ENCODE results near the gene ZNF362. TPM values are rescaled to one million over a fixed set of nuclear protein-coding genes. Genes with fewer than 3 reads are reported as not detected.

Gene ZNF362
- total and polyA plus RNA-seq, 2 experiments from 2014 or later: 11.0 to 12.9 TPM

- Histone ChIP-seq H3K27ac (ENCODE audit: low read depth) (no peak overlapping the region), H3K4me1 (ENCODE audit: insufficient read depth) (peaks cover 25% of the 10 kb centered on the region), H3K4me3 (peak overlapping the region; percentile 54; the same call in 1 of the 2 replicates), H4K20me1 (replicated peaks; ENCODE audit: insufficient read depth) (peaks cover 32% of the 10 kb centered on the region), H3K36me3 (ENCODE audit: insufficient read depth) (no peaks in the 10 kb centered on the region), H3F3A (replicated peaks; ENCODE audit: low read depth) (peaks cover 12% of the 10 kb centered on the region), H3K27me3 (ENCODE audit: insufficient read depth) (peaks cover 94% of the 10 kb centered on the region), H3K4me2 (peak overlapping the region; percentile 81; the same call in 1 of the 2 replicates), H3K9me2 (ENCODE audit: insufficient read depth) (no peaks in the 10 kb centered on the region), H2AFZ (no peak overlapping the region), H3K79me2 (replicated peaks; ENCODE audit: insufficient read depth) (no peaks in the 10 kb centered on the region)
- H3K4me1 Mint-ChIP-seq: peaks cover 42% of the 10 kb centered on the region
- DNase-seq (ENCODE audit: low spot score): no peak
- no peak overlapping the region for H3K27ac Mint-ChIP-seq
- no peaks in the 10 kb centered on the region; the same call in 2 of the 3 replicates for H3K36me3 Mint-ChIP-seq (ENCODE audit: low read depth)
- H3K4me3 Mint-ChIP-seq: peak overlapping the region; percentile 65
- peaks cover 67% of the 10 kb centered on the region for H3K27me3 Mint-ChIP-seq (ENCODE audit: insufficient read depth, low read depth, poor library complexity)
- peak; percentile 42 for TF ChIP-seq EZH2 (IDR thresholded peaks at IDR 0.05; ENCODE audit: low read depth, unreplicated experiment)
- TF ChIP-seq, protein P1, sequence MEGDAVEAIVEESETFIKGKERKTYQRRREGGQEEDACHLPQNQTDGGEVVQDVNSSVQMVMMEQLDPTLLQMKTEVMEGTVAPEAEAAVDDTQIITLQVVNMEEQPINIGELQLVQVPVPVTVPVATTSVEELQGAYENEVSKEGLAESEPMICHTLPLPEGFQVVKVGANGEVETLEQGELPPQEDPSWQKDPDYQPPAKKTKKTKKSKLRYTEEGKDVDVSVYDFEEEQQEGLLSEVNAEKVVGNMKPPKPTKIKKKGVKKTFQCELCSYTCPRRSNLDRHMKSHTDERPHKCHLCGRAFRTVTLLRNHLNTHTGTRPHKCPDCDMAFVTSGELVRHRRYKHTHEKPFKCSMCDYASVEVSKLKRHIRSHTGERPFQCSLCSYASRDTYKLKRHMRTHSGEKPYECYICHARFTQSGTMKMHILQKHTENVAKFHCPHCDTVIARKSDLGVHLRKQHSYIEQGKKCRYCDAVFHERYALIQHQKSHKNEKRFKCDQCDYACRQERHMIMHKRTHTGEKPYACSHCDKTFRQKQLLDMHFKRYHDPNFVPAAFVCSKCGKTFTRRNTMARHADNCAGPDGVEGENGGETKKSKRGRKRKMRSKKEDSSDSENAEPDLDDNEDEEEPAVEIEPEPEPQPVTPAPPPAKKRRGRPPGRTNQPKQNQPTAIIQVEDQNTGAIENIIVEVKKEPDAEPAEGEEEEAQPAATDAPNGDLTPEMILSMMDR (conservative IDR thresholded peaks at IDR 0.05; ENCODE audit: low read depth in 2 of 2): no peak
- H3K9me3 Mint-ChIP-seq: no peaks in the 10 kb centered on the region
- no peak for ATAC-seq
Measured at GRCh38 chr1:33348194-33348593, 91.9 kb downstream of the ZNF362 start.

- H3K4me1 ChIP-seq (ENCODE audit: insufficient read depth): peaks cover 25% of the 10 kb centered on the region
- H3K9me2 ChIP-seq (ENCODE audit: insufficient read depth): no peaks in the 10 kb centered on the region
- peak overlapping the region; percentile 81 for H3K4me2 ChIP-seq
- peak overlapping the region; percentile 65 for H3K4me3 Mint-ChIP-seq
- no peaks in the 10 kb centered on the region for H3K79me2 ChIP-seq (replicated peaks; ENCODE audit: insufficient read depth)
- ATAC-seq: no peak
- peak overlapping the region; percentile 54 for H3K4me3 ChIP-seq
- H3K27me3 ChIP-seq (ENCODE audit: insufficient read depth): peaks cover 95% of the 10 kb centered on the region
- H3K4me1 Mint-ChIP-seq: peaks cover 39% of the 10 kb centered on the region
- no peak overlapping the region for H3K27ac Mint-ChIP-seq
- TF ChIP-seq, protein P2, sequence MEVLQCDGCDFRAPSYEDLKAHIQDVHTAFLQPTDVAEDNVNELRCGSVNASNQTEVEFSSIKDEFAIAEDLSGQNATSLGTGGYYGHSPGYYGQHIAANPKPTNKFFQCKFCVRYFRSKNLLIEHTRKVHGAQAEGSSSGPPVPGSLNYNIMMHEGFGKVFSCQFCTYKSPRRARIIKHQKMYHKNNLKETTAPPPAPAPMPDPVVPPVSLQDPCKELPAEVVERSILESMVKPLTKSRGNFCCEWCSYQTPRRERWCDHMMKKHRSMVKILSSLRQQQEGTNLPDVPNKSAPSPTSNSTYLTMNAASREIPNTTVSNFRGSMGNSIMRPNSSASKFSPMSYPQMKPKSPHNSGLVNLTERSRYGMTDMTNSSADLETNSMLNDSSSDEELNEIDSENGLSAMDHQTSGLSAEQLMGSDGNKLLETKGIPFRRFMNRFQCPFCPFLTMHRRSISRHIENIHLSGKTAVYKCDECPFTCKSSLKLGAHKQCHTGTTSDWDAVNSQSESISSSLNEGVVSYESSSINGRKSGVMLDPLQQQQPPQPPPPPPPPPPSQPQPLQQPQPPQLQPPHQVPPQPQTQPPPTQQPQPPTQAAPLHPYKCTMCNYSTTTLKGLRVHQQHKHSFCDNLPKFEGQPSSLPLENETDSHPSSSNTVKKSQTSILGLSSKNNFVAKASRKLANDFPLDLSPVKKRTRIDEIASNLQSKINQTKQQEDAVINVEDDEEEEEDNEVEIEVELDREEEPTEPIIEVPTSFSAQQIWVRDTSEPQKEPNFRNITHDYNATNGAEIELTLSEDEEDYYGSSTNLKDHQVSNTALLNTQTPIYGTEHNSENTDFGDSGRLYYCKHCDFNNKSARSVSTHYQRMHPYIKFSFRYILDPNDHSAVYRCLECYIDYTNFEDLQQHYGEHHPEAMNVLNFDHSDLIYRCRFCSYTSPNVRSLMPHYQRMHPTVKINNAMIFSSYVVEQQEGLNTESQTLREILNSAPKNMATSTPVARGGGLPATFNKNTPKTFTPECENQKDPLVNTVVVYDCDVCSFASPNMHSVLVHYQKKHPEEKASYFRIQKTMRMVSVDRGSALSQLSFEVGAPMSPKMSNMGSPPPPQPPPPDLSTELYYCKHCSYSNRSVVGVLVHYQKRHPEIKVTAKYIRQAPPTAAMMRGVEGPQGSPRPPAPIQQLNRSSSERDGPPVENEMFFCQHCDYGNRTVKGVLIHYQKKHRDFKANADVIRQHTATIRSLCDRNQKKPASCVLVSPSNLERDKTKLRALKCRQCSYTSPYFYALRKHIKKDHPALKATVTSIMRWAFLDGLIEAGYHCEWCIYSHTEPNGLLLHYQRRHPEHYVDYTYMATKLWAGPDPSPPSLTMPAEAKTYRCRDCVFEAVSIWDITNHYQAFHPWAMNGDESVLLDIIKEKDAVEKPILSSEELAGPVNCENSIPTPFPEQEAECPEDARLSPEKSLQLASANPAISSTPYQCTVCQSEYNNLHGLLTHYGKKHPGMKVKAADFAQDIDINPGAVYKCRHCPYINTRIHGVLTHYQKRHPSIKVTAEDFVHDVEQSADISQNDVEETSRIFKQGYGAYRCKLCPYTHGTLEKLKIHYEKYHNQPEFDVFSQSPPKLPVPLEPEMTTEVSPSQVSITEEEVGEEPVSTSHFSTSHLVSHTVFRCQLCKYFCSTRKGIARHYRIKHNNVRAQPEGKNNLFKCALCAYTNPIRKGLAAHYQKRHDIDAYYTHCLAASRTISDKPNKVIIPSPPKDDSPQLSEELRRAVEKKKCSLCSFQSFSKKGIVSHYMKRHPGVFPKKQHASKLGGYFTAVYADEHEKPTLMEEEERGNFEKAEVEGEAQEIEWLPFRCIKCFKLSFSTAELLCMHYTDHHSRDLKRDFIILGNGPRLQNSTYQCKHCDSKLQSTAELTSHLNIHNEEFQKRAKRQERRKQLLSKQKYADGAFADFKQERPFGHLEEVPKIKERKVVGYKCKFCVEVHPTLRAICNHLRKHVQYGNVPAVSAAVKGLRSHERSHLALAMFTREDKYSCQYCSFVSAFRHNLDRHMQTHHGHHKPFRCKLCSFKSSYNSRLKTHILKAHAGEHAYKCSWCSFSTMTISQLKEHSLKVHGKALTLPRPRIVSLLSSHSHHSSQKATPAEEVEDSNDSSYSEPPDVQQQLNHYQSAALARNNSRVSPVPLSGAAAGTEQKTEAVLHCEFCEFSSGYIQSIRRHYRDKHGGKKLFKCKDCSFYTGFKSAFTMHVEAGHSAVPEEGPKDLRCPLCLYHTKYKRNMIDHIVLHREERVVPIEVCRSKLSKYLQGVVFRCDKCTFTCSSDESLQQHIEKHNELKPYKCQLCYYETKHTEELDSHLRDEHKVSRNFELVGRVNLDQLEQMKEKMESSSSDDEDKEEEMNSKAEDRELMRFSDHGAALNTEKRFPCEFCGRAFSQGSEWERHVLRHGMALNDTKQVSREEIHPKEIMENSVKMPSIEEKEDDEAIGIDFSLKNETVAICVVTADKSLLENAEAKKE (CRISPR knock-in tag; IDR thresholded peaks at IDR 0.05): no peak
- TF ChIP-seq EZH2 (IDR thresholded peaks at IDR 0.05; ENCODE audit: low read depth, unreplicated experiment): no peak
- no peak for TF ChIP-seq ZNF114 (CRISPR knock-in tag; IDR thresholded peaks at IDR 0.05)
- TF ChIP-seq STAT1 (IDR thresholded peaks at IDR 0.05; ENCODE audit: unreplicated experiment): no peak
- no peak for TF ChIP-seq REST (IDR thresholded peaks at IDR 0.05; ENCODE audit: unreplicated experiment)
- no peak for TF ChIP-seq NANOG (IDR thresholded peaks at IDR 0.05; ENCODE audit: borderline replicate concordance)
- no peak for TF ChIP-seq ZNF331 (CRISPR knock-in tag; IDR thresholded peaks at IDR 0.05; ENCODE audit: low read depth)
- H3K27ac ChIP-seq (ENCODE audit: low read depth): no peak overlapping the region
- no peaks in the 10 kb centered on the region; the same call in 2 of the 3 replicates for H3K36me3 Mint-ChIP-seq (ENCODE audit: low read depth)
- H3K9me3 Mint-ChIP-seq: no peaks in the 10 kb centered on the region
- H4K20me1 ChIP-seq (replicated peaks; ENCODE audit: insufficient read depth): peaks cover 32% of the 10 kb centered on the region
- DNase-seq (ENCODE audit: low spot score): no peak
- H3K36me3 ChIP-seq (ENCODE audit: insufficient read depth): no peaks in the 10 kb centered on the region
- H3K27me3 Mint-ChIP-seq (ENCODE audit: insufficient read depth, low read depth, poor library complexity): peaks cover 69% of the 10 kb centered on the region
- peaks cover 12% of the 10 kb centered on the region for H3F3A ChIP-seq (replicated peaks; ENCODE audit: low read depth)
- no peak overlapping the region for H2AFZ ChIP-seq
Measured at GRCh38 chr1:33348676-33349080, 92.4 kb downstream of the ZNF362 start.
